NCI-H1694 treated with DMSO at 0.1 percent for 48 hours (cell line): ENCODE measurements around the gene TLE7.

Source experiments
- DNase-seq: peaks from one replicate; lab custom pipeline; 2025; lab: John Stamatoyannopoulos, UW

Gene TLE7

GRCh38 chr16:71412270-71413160, 29.3 kb downstream of the TLE7 start:
- peak; percentile 33 for DNase-seq

GRCh38 chr16:71410146-71410545, 31.7 kb downstream of the TLE7 start:
- DNase-seq: no peak

GRCh38 chr16:71409011-71409775, 32.7 kb downstream of the TLE7 start:
- no peak for DNase-seq

- no peak for DNase-seq
Observed at GRCh38 chr16:71408536-71408935, 33.3 kb downstream of the TLE7 start.

- no peak for DNase-seq
Observed at GRCh38 chr16:71407731-71408130, 34.1 kb downstream of the TLE7 start.

- no peak for DNase-seq
Observed at GRCh38 chr16:71406724-71407123, 35.1 kb downstream of the TLE7 start.

- no peak for DNase-seq
Observed at GRCh38 chr16:71406316-71406715, 35.5 kb downstream of the TLE7 start.

GRCh38 chr16:71404364-71404763, 37.5 kb downstream of the TLE7 start:
- DNase-seq: no peak

GRCh38 chr16:71402674-71403073, 39.2 kb downstream of the TLE7 start:
- no peak for DNase-seq

- DNase-seq: no peak
Observed at GRCh38 chr16:71402007-71402406, 39.8 kb downstream of the TLE7 start.

GRCh38 chr16:71399801-71400563, 41.9 kb downstream of the TLE7 start:
- no peak for DNase-seq

- DNase-seq: no peak
Observed at GRCh38 chr16:71396594-71396993, 45.3 kb downstream of the TLE7 start.

GRCh38 chr16:71389330-71389729, 52.5 kb downstream of the TLE7 start:
- no peak for DNase-seq

GRCh38 chr16:71387045-71387871, 54.6 kb downstream of the TLE7 start:
- DNase-seq: no peak

- DNase-seq: no peak
Observed at GRCh38 chr16:71384073-71384724, 57.7 kb downstream of the TLE7 start.

- DNase-seq: no peak
Observed at GRCh38 chr16:71383054-71383773, 58.6 kb downstream of the TLE7 start.

- no peak for DNase-seq
Observed at GRCh38 chr16:71380831-71381230, 61.0 kb downstream of the TLE7 start.
